Adrenal gland (tissue), 12 donors: ENCODE data around the gene ATP11A. TPM values are rescaled to one million over a fixed set of nuclear protein-coding genes. Genes with fewer than 3 reads are reported as not detected.

Source experiments
- DNase-seq, 7 donors: peaks; one replicate each; pipeline ENCODE4 v3.0.0-alpha.2; 2019 to 2020
- H3K27ac ChIP-seq, 5 donors: fragments of 200-600 bp; sonication (generic) in 4 of 5; 1 replicate in 3 of 5; 2 replicates in 2 of 5; pipeline versions ENCODE4 v1.5.1 to v1.8.0; 2016 to 2020; ENCODE audit warnings: mild to moderate bottlenecking in 1 of 5
- H3K27me3 ChIP-seq: fragments of 200-600 bp; 2 replicates; pipeline ENCODE4 v1.8.0; 2021
- H3K36me3 ChIP-seq, 2 donors: fragments of 200-600 bp; replicated peaks in 1 of 2; 1 replicate in 1 of 2; 2 replicates in 1 of 2; pipeline versions ENCODE4 v1.5.1 to v1.8.0; 2018 to 2022
- H3K4me1 ChIP-seq, 2 donors: fragments of 200-600 bp; replicated peaks in 1 of 2; 1 replicate in 1 of 2; 2 replicates in 1 of 2; pipeline versions ENCODE4 v1.5.1 to v1.8.0; 2018 to 2021
- H3K4me3 ChIP-seq, 4 donors: fragments of 200-600 bp; sonication (generic) in 3 of 4; one replicate each; pipeline ENCODE4 v1.5.1; 2016 to 2018
- H3K9me3 ChIP-seq, 3 donors: fragments of 200-600 bp; sonication (generic) in 1 of 3; replicated peaks in 1 of 3; 1 replicate in 2 of 3; 2 replicates in 1 of 3; pipeline versions ENCODE4 v1.5.1 to v1.8.0; 2016 to 2021
- POLR2A ChIP-seq, 2 donors: fragments of 450-650 bp; IDR thresholded peaks; one replicate each; pipeline ENCODE4 v1.6.1; 2017; ENCODE audit warnings: antibody characterized with exemption in 2 of 2, mild to moderate bottlenecking in 2 of 2, moderate library complexity in 1 of 2
- WGBS, 4 donors: extraction: QIAGEN DNeasy Blood & Tissue Kit in 2 of 4; methylation state at CpG; one replicate each; pipeline versions ENCODE4 v1.1.5 to v1.1.7; 2013 to 2017; 5-methylcytosine and 5-hydroxymethylcytosine counted together
- intact Hi-C, 2 donors: fragments of 100-400 bp; cut with DNase I; formaldehyde crosslinking; loops; one replicate each; pipeline versions ENCODE4 v1.14.1 to v1.15.0; 2022 to 2023
- polyA plus RNA-seq, 3 donors: library from polyadenylated mRNA; stranded (reverse); fragments of 200-250 nt in 2 of 3; fragments of 350-450 nt in 1 of 3; fragmentation: Illumina TruSeq in 1 of 3; extraction: RNeasy Lipid Tissue Mini Kit (QIAGEN cat#74804) in 1 of 3; gene quantifications; one replicate each; pipeline ENCODE4 v1.2.3, GENCODE V29; 2013 to 2014
- total RNA-seq, 9 donors: library from RNA; depleted of rRNA in 4 of 9; stranded (reverse); fragments of >200 nt in 4 of 9; fragments of 120-200 nt in 1 of 9; fragmentation: NEBNext Ultra II Directional in 1 of 9; extraction: Animal tissue kit (Norgen Biotek cat#: 25700) in 1 of 9; gene quantifications; one replicate each; pipeline versions ENCODE4 v1.1.0 to v1.2.4, GENCODE V29; 2013 to 2023
- TF ChIP-seq, protein P1 (sequence below), 6 experiments: fragments of 450-650 bp in 4 of 6; fragments of 200-600 bp in 2 of 6; sonication (generic) in 1 of 6; IDR thresholded peaks; 1 replicate in 5 of 6; 2 replicates in 1 of 6; pipeline versions ENCODE4 v1.5.1 to v1.8.0; 2016 to 2021; ENCODE audit warnings: antibody characterized with exemption in 6 of 6, mild to moderate bottlenecking in 2 of 6, moderate library complexity in 1 of 6
- donor health status: healthy with polysubstance abuse.
- donor health status: Bipolar disorder and iron deficiency.
- donor health status: DM: yes; HTN: yes; CAD: no.
- donor health status: DM: no; HTN: no; CAD: no.
- donor health status: DM: no; HTN: no; CAD: no.
- donor health status: DM: yes; HTN: yes; CAD: no.

The ATP11A gene
- total and polyA plus RNA-seq, 12 donors = 6.0 to 94.1 (median 29.8) TPM

DNA sequence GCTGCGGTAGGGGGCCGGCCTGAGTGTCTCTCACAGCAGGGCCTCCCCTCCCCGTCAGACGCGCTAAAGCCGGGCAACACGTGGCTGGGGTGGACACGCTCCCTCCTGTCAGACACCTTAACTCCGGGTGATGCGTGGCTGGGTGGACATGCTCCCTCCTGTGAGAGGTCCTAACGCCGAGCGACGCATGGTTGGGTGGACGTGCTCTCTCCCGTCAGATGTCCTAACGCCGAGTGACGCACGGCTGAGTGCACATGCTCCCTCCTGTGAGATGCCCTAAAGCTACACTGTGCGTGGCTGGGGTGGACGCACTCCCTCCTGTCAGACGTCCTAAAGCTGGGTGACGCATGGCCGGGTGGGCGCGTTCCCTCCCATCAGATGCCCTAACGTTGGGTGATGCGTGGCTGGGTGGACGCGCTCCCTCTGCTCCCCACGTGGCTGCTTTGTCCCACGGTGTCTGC, 153.1 kb downstream of the ATP11A start:
- no peaks in the 10 kb centered on the region for H3K9me3 ChIP-seq
- no peak overlapping the region for H3K27ac ChIP-seq
- TF ChIP-seq POLR2A (IDR thresholded peaks at IDR 0.05) = no peak
- TF ChIP-seq, protein P1, sequence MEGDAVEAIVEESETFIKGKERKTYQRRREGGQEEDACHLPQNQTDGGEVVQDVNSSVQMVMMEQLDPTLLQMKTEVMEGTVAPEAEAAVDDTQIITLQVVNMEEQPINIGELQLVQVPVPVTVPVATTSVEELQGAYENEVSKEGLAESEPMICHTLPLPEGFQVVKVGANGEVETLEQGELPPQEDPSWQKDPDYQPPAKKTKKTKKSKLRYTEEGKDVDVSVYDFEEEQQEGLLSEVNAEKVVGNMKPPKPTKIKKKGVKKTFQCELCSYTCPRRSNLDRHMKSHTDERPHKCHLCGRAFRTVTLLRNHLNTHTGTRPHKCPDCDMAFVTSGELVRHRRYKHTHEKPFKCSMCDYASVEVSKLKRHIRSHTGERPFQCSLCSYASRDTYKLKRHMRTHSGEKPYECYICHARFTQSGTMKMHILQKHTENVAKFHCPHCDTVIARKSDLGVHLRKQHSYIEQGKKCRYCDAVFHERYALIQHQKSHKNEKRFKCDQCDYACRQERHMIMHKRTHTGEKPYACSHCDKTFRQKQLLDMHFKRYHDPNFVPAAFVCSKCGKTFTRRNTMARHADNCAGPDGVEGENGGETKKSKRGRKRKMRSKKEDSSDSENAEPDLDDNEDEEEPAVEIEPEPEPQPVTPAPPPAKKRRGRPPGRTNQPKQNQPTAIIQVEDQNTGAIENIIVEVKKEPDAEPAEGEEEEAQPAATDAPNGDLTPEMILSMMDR (IDR thresholded peaks at IDR 0.05) = no peak
- DNase-seq = no peak
- intact Hi-C loops = no loop called here
- peaks cover 0 to 15% of the 10 kb centered on the region in 2 donors for H3K36me3 ChIP-seq
- no peaks in the 10 kb centered on the region for H3K27me3 ChIP-seq
- no peak overlapping the region for H3K4me3 ChIP-seq
- no peaks in the 10 kb centered on the region for H3K4me1 ChIP-seq
- 93 to 96% (median 95%) methylated on average over 26 to 33 of the region's 33 CpGs for WGBS, 4 donors

DNA sequence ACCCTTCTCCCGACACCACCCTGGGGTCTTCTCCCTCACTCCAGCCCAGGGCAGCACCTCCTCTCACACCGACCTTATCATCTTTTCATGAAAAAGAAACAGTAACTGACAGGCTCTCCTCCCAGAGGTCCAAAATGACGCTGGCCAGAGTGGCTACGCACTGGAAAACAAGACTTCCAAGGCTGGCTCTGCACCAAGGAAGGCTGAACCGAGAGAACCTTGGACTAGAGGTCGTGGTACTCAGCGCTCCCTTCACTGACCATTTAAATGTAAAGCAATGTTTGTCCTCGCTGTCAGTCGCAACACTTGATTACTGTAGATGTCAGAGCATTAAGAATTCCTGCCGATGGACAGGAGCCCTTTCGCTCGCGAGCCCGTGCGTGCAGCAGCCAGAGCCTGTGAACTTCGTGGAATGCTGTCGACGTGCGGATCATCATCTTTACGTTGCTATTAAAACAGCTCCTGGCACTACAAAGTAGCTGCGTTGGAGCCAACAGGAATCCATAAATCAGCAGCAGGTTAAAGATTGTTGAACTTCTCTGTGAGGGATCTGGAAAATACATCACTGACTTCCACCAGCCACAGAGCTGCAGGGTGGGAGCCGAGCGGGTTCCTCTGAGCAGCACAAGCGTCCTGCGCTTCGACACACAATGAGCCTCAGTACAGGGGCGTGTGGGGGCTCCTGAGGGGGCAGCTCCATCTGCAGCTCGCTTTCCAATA, 153.7 kb downstream of the ATP11A start:
- Histone ChIP-seq H3K4me1 (no peaks in the 10 kb centered on the region), H3K9me3 (no peaks in the 10 kb centered on the region), H3K27me3 (no peaks in the 10 kb centered on the region), H3K27ac (no peak overlapping the region), H3K4me3 (no peak overlapping the region), H3K36me3 (peaks cover 0 to 9% of the 10 kb centered on the region in 2 donors)
- no peak for TF ChIP-seq POLR2A (IDR thresholded peaks at IDR 0.05)
- TF ChIP-seq, protein P1 (IDR thresholded peaks at IDR 0.05) = no peak
- intact Hi-C loops = no loop called here
- 80 to 84% (median 82%) methylated on average over 23 to 28 of the region's 28 CpGs for WGBS, 4 donors
- DNase-seq = no peak

DNA sequence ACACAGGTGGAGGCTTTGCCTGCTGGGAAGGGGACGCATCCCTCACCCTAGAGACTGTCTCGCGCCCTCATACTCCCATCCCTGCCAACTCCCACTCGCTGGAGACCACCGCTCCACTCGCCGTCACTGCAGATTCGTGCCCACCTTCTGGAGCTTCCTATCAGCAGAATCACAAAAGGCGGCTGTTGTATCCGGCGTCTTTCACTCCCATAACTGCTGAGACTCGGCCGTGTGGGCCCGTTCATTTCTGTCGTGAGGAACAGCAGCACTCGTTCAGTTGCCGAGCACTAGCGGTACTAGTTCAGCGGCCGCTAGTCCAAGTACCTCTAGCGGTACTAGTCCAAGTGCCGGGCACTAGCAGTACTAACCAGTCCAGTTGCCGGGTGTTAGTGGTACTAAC, 154.6 kb downstream of the ATP11A start:
- H3K36me3 ChIP-seq = peaks cover 0 to under 1% of the 10 kb centered on the region in 2 donors
- intact Hi-C loops = no loop called here
- DNase-seq = no peak

DNA sequence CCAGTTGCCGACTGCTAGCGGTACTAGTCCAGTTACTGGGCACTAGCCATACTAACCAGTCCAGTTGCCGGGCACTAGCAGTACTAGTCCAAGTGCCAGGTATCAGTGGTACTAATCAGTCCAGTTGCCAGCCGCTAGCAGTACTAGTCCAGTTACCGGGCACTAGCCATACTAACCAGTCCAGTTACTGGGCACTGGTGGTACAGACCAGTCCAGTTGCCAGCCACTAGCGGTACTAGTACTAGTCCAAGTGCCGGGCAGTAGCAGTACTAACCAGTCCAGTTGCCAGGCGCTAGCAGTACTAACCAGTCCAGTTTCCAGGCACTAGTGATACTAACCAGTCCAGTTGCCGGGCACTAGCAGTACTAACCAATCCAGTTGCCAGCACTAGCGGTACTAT, 155.0 kb downstream of the ATP11A start:
- no peaks in the 10 kb centered on the region for H3K9me3 ChIP-seq
- no peak overlapping the region for H3K4me3 ChIP-seq
- no peaks in the 10 kb centered on the region for H3K4me1 ChIP-seq
- TF ChIP-seq POLR2A (IDR thresholded peaks at IDR 0.05) = no peak
- TF ChIP-seq, protein P1 (IDR thresholded peaks at IDR 0.05) = no peak
- intact Hi-C loops = no loop called here
- H3K27me3 ChIP-seq = no peaks in the 10 kb centered on the region
- no peak for DNase-seq
- H3K27ac ChIP-seq = no peak overlapping the region
- 86 to 98% (median 96%) methylated on average over 2 to 10 of the region's 10 CpGs for WGBS, 4 donors
- no peaks in the 10 kb centered on the region for H3K36me3 ChIP-seq

More for the DNA sequence above, 154.6 kb downstream of the ATP11A start:
- Histone ChIP-seq H3K27me3 (no peaks in the 10 kb centered on the region), H3K4me1 (no peaks in the 10 kb centered on the region), H3K27ac (no peak overlapping the region), H3K9me3 (no peaks in the 10 kb centered on the region), H3K4me3 (no peak overlapping the region)
- WGBS, 4 donors = 91 to 97% (median 95%) methylated on average over 16 to 23 of the region's 23 CpGs
- TF ChIP-seq, protein P1 (IDR thresholded peaks at IDR 0.05) = no peak
- TF ChIP-seq POLR2A (IDR thresholded peaks at IDR 0.05) = no peak
